GM23338 (cell line): Measurements from ENCODE around the gene RGS7. TPM values are rescaled to one million over a fixed set of nuclear protein-coding genes. Genes with fewer than 3 reads are reported as not detected.

Experiments used
- ATAC-seq: fragments of 200-7000 bp; cut with Tn5 transposase; 3 replicates; pipeline ENCODE4 v1.9.1; 2020
- DNase-seq: peaks from one replicate; pipeline ENCODE4 v3.0.0-alpha.2; 2015; ENCODE audit warnings: low spot score
- H2AFZ ChIP-seq: fragments of 200-600 bp; sonication (generic); 2 replicates; pipeline ENCODE4 v1.8.0; 2016; ENCODE audit warnings: antibody characterized with exemption, mild to moderate bottlenecking, moderate library complexity
- H3F3A ChIP-seq: fragments of 200-600 bp; sonication (generic); replicated peaks from 2 replicates; pipeline ENCODE4 v1.8.0; 2017; ENCODE audit warnings: antibody characterized with exemption, mixed run types, low read depth
- H3K27ac ChIP-seq: fragments of 200-600 bp; sonication (generic); 2 replicates; pipeline ENCODE4 v1.6.1; 2016; ENCODE audit warnings: low read depth
- H3K27me3 ChIP-seq: fragments of 200-600 bp; sonication (generic); 2 replicates; pipeline ENCODE4 v1.8.0; 2016; ENCODE audit warnings: mild to moderate bottlenecking, mixed run types, moderate library complexity; ENCODE audit not compliant: insufficient read depth
- H3K36me3 ChIP-seq: fragments of 200-600 bp; sonication (generic); 2 replicates; pipeline ENCODE4 v1.8.0; 2016; ENCODE audit warnings: mild to moderate bottlenecking; ENCODE audit not compliant: insufficient read depth
- H3K4me1 ChIP-seq: fragments of 200-600 bp; sonication (generic); 2 replicates; pipeline ENCODE4 v1.8.0; 2016; ENCODE audit warnings: mild to moderate bottlenecking, moderate library complexity; ENCODE audit not compliant: insufficient read depth
- H3K4me2 ChIP-seq: fragments of 200-600 bp; sonication (generic); 2 replicates; pipeline ENCODE4 v1.7.1; 2017; ENCODE audit warnings: mixed run types
- H3K4me3 ChIP-seq: fragments of 200-600 bp; sonication (generic); 2 replicates; pipeline ENCODE4 v1.6.1; 2016; ENCODE audit warnings: mixed run types
- H3K79me2 ChIP-seq: fragments of 200-600 bp; sonication (generic); replicated peaks from 2 replicates; pipeline ENCODE4 v1.8.0; 2017; ENCODE audit warnings: mild to moderate bottlenecking; ENCODE audit not compliant: insufficient read depth
- H3K9me2 ChIP-seq: fragments of 200-600 bp; sonication (generic); 2 replicates; pipeline ENCODE4 v1.8.0; 2017; ENCODE audit not compliant: insufficient read depth
- H4K20me1 ChIP-seq: fragments of 200-600 bp; sonication (generic); replicated peaks from 2 replicates; pipeline ENCODE4 v1.8.0; 2017; ENCODE audit warnings: mild to moderate bottlenecking; ENCODE audit not compliant: insufficient read depth
- H3K27ac Mint-ChIP-seq: 2 replicates; pipeline ENCODE4 v1.8.0; 2020; ENCODE audit warnings: inconsistent platforms, mild to moderate bottlenecking, moderate library complexity, mixed read lengths
- H3K27me3 Mint-ChIP-seq: 3 replicates; pipeline ENCODE4 v1.8.0; 2022; ENCODE audit warnings: low read depth, mild to moderate bottlenecking, moderate library complexity, mixed read lengths, inconsistent platforms; ENCODE audit not compliant: insufficient read depth, poor library complexity
- H3K36me3 Mint-ChIP-seq: 3 replicates; pipeline ENCODE4 v1.8.0; 2021; ENCODE audit warnings: low read depth, mild to moderate bottlenecking, inconsistent platforms, moderate library complexity, mixed read lengths
- H3K4me1 Mint-ChIP-seq: 3 replicates; pipeline ENCODE4 v1.8.0; 2020; ENCODE audit warnings: mild to moderate bottlenecking, inconsistent platforms, mixed read lengths
- H3K4me3 Mint-ChIP-seq: 3 replicates; pipeline ENCODE4 v1.8.0; 2021; ENCODE audit warnings: moderate library complexity, mild to moderate bottlenecking, inconsistent platforms, mixed read lengths
- H3K9me3 Mint-ChIP-seq: 3 replicates; pipeline ENCODE4 v1.8.0; 2020; ENCODE audit warnings: moderate library complexity, mild to moderate bottlenecking, inconsistent platforms, mixed read lengths
- CTCF ChIP-seq, 2 experiments: fragments of 200-600 bp in 1 of 2; sonication (generic) in 1 of 2; conservative IDR thresholded peaks; 2 replicates each; pipeline versions ENCODE4 v1.5.1 to v1.6.1; 2016 to 2017; ENCODE audit warnings: antibody characterized with exemption in 2 of 2, low read depth in 2 of 2, mild to moderate bottlenecking in 2 of 2, moderate library complexity in 1 of 2
- EZH2 ChIP-seq: fragments of 200-600 bp; sonication (generic); IDR thresholded peaks from one replicate; pipeline ENCODE4 v1.8.0; 2017; ENCODE audit warnings: antibody characterized with exemption, mild to moderate bottlenecking, low read depth; ENCODE audit not compliant: unreplicated experiment
- EZH2phosphoT487 ChIP-seq: fragments of 200-600 bp; sonication (generic); IDR thresholded peaks from one replicate; pipeline ENCODE4 v1.8.1; 2018; ENCODE audit warnings: antibody characterized with exemption; ENCODE audit not compliant: unreplicated experiment
- JUNB ChIP-seq: IDR thresholded peaks from one replicate; pipeline ENCODE4 v1.6.1; 2016; ENCODE audit warnings: antibody characterized with exemption; ENCODE audit not compliant: unreplicated experiment
- NANOG ChIP-seq: IDR thresholded peaks from 2 replicates; pipeline ENCODE4 v1.6.1; 2016; ENCODE audit warnings: antibody characterized with exemption, borderline replicate concordance
- POLR2AphosphoS5 ChIP-seq: IDR thresholded peaks from 2 replicates; pipeline ENCODE4 v1.6.1; 2016; ENCODE audit warnings: antibody characterized with exemption, low read depth
- REST ChIP-seq: IDR thresholded peaks from one replicate; pipeline ENCODE4 v1.6.1; 2018; ENCODE audit warnings: antibody characterized with exemption; ENCODE audit not compliant: unreplicated experiment
- ZNF331 ChIP-seq: fragments of 250-450 bp; sonication (Bioruptor Pico); IDR thresholded peaks from 2 replicates; pipeline ENCODE4 v1.5.0; 2020; ENCODE audit warnings: low read depth, mild to moderate bottlenecking, moderate library complexity
- ZNF462 ChIP-seq: fragments of 250-450 bp; sonication (Bioruptor Pico); IDR thresholded peaks from 2 replicates; pipeline ENCODE4 v1.5.0; 2020; ENCODE audit warnings: mild to moderate bottlenecking, moderate library complexity
- polyA plus RNA-seq: library from polyadenylated mRNA; unstranded; fragments of >200 nt; fragmentation: Nextera tagmentation; extraction: Ambion mirVana; gene quantifications from 2 replicates; pipeline ENCODE4 v1.2.1, GENCODE V29; 2016
- total RNA-seq: library from RNA; depleted of rRNA; stranded (reverse); fragments of >200 nt; shearing (Covaris generic); gene quantifications from 2 replicates; pipeline ENCODE4 v1.2.3, GENCODE V29; 2014

Gene RGS7
- total and polyA plus RNA-seq, 2 experiments from 2014 or later, result 2.0 to 2.2 TPM

- no peak for TF ChIP-seq EZH2phosphoT487
- TF ChIP-seq NANOG, result no peak
- TF ChIP-seq ZNF331 (CRISPR knock-in tag), result no peak
- TF ChIP-seq REST, result no peak
- TF ChIP-seq EZH2, result no peak
These were observed 419.9 kb downstream of the RGS7 start (continued) for GRCh38 chr1:240936911-240937668.

- Mint-ChIP-seq H3K27ac (no peak overlapping the region), H3K27me3 (peaks cover 2% of the 10 kb centered on the region), H3K4me1 (no peaks in the 10 kb centered on the region), H3K4me3 (no peak overlapping the region), H3K36me3 (peaks cover 34% of the 10 kb centered on the region), H3K9me3 (peaks cover 54% of the 10 kb centered on the region)
- H3K4me2 ChIP-seq, result no peak overlapping the region
- no peaks in the 10 kb centered on the region for H4K20me1 ChIP-seq
- no peaks in the 10 kb centered on the region for H3K4me1 ChIP-seq
- H3K79me2 ChIP-seq, result no peaks in the 10 kb centered on the region
- no peak overlapping the region for H3K4me3 ChIP-seq
- ATAC-seq (no peak), DNase-seq (no peak)
- H3F3A ChIP-seq, result no peaks in the 10 kb centered on the region
- H3K27me3 ChIP-seq, result no peaks in the 10 kb centered on the region
- H2AFZ ChIP-seq, result no peak overlapping the region
- H3K27ac ChIP-seq, result no peak overlapping the region
- H3K9me2 ChIP-seq, result no peaks in the 10 kb centered on the region; the same call in 1 of the 2 replicates
- peaks cover 13% of the 10 kb centered on the region for H3K36me3 ChIP-seq
- TF ChIP-seq CTCF (conservative IDR thresholded peaks at IDR 0.05; ENCODE audit: low read depth in 2 of 2), result no peak
- no peak for TF ChIP-seq EZH2phosphoT487
- no peak for TF ChIP-seq POLR2AphosphoS5
- no peak for TF ChIP-seq JUNB
- no peak for TF ChIP-seq NANOG
- TF ChIP-seq EZH2, result no peak
- TF ChIP-seq ZNF462 (CRISPR knock-in tag), result no peak
- TF ChIP-seq ZNF331 (CRISPR knock-in tag), result no peak
These were observed 421.1 kb downstream of the RGS7 start for GRCh38 chr1:240935920-240936319.
